GM23338 (cell line): ENCODE results near the gene CGNL1. TPM values are rescaled to one million over a fixed set of nuclear protein-coding genes. Genes with fewer than 3 reads are reported as not detected.

ENCODE experiments used
- ATAC-seq: fragments of 200-7000 bp; cut with Tn5 transposase; 3 replicates; pipeline ENCODE4 v1.9.1; 2020
- DNase-seq: peaks from one replicate; pipeline ENCODE4 v3.0.0-alpha.2; 2015; ENCODE audit warnings: low spot score
- H2AFZ ChIP-seq: fragments of 200-600 bp; sonication (generic); 2 replicates; pipeline ENCODE4 v1.8.0; 2016; ENCODE audit warnings: antibody characterized with exemption, mild to moderate bottlenecking, moderate library complexity
- H3F3A ChIP-seq: fragments of 200-600 bp; sonication (generic); replicated peaks from 2 replicates; pipeline ENCODE4 v1.8.0; 2017; ENCODE audit warnings: antibody characterized with exemption, mixed run types, low read depth
- H3K27ac ChIP-seq: fragments of 200-600 bp; sonication (generic); 2 replicates; pipeline ENCODE4 v1.6.1; 2016; ENCODE audit warnings: low read depth
- H3K27me3 ChIP-seq: fragments of 200-600 bp; sonication (generic); 2 replicates; pipeline ENCODE4 v1.8.0; 2016; ENCODE audit warnings: mild to moderate bottlenecking, mixed run types, moderate library complexity; ENCODE audit not compliant: insufficient read depth
- H3K36me3 ChIP-seq: fragments of 200-600 bp; sonication (generic); 2 replicates; pipeline ENCODE4 v1.8.0; 2016; ENCODE audit warnings: mild to moderate bottlenecking; ENCODE audit not compliant: insufficient read depth
- H3K4me1 ChIP-seq: fragments of 200-600 bp; sonication (generic); 2 replicates; pipeline ENCODE4 v1.8.0; 2016; ENCODE audit warnings: mild to moderate bottlenecking, moderate library complexity; ENCODE audit not compliant: insufficient read depth
- H3K4me2 ChIP-seq: fragments of 200-600 bp; sonication (generic); 2 replicates; pipeline ENCODE4 v1.7.1; 2017; ENCODE audit warnings: mixed run types
- H3K4me3 ChIP-seq: fragments of 200-600 bp; sonication (generic); 2 replicates; pipeline ENCODE4 v1.6.1; 2016; ENCODE audit warnings: mixed run types
- H3K79me2 ChIP-seq: fragments of 200-600 bp; sonication (generic); replicated peaks from 2 replicates; pipeline ENCODE4 v1.8.0; 2017; ENCODE audit warnings: mild to moderate bottlenecking; ENCODE audit not compliant: insufficient read depth
- H3K9me2 ChIP-seq: fragments of 200-600 bp; sonication (generic); 2 replicates; pipeline ENCODE4 v1.8.0; 2017; ENCODE audit not compliant: insufficient read depth
- H4K20me1 ChIP-seq: fragments of 200-600 bp; sonication (generic); replicated peaks from 2 replicates; pipeline ENCODE4 v1.8.0; 2017; ENCODE audit warnings: mild to moderate bottlenecking; ENCODE audit not compliant: insufficient read depth
- H3K27ac Mint-ChIP-seq: 2 replicates; pipeline ENCODE4 v1.8.0; 2020; ENCODE audit warnings: inconsistent platforms, mild to moderate bottlenecking, moderate library complexity, mixed read lengths
- H3K27me3 Mint-ChIP-seq: 3 replicates; pipeline ENCODE4 v1.8.0; 2022; ENCODE audit warnings: low read depth, mild to moderate bottlenecking, moderate library complexity, mixed read lengths, inconsistent platforms; ENCODE audit not compliant: insufficient read depth, poor library complexity
- H3K36me3 Mint-ChIP-seq: 3 replicates; pipeline ENCODE4 v1.8.0; 2021; ENCODE audit warnings: low read depth, mild to moderate bottlenecking, inconsistent platforms, moderate library complexity, mixed read lengths
- H3K4me1 Mint-ChIP-seq: 3 replicates; pipeline ENCODE4 v1.8.0; 2020; ENCODE audit warnings: mild to moderate bottlenecking, inconsistent platforms, mixed read lengths
- H3K4me3 Mint-ChIP-seq: 3 replicates; pipeline ENCODE4 v1.8.0; 2021; ENCODE audit warnings: moderate library complexity, mild to moderate bottlenecking, inconsistent platforms, mixed read lengths
- H3K9me3 Mint-ChIP-seq: 3 replicates; pipeline ENCODE4 v1.8.0; 2020; ENCODE audit warnings: moderate library complexity, mild to moderate bottlenecking, inconsistent platforms, mixed read lengths
- CREB1 ChIP-seq: fragments of 250-450 bp; sonication (Bioruptor Pico); IDR thresholded peaks from 2 replicates; pipeline ENCODE4 v1.5.0; 2020; ENCODE audit warnings: low read depth, mild to moderate bottlenecking, moderate library complexity
- CTCF ChIP-seq, 2 experiments: fragments of 200-600 bp in 1 of 2; sonication (generic) in 1 of 2; conservative IDR thresholded peaks; 2 replicates each; pipeline versions ENCODE4 v1.5.1 to v1.6.1; 2016 to 2017; ENCODE audit warnings: antibody characterized with exemption in 2 of 2, low read depth in 2 of 2, mild to moderate bottlenecking in 2 of 2, moderate library complexity in 1 of 2
- ETS1 ChIP-seq: IDR thresholded peaks from 2 replicates; pipeline ENCODE4 v1.6.1; 2016; ENCODE audit warnings: antibody characterized with exemption
- EZH2phosphoT487 ChIP-seq: fragments of 200-600 bp; sonication (generic); IDR thresholded peaks from one replicate; pipeline ENCODE4 v1.8.1; 2018; ENCODE audit warnings: antibody characterized with exemption; ENCODE audit not compliant: unreplicated experiment
- JUNB ChIP-seq: IDR thresholded peaks from one replicate; pipeline ENCODE4 v1.6.1; 2016; ENCODE audit warnings: antibody characterized with exemption; ENCODE audit not compliant: unreplicated experiment
- NANOG ChIP-seq: IDR thresholded peaks from 2 replicates; pipeline ENCODE4 v1.6.1; 2016; ENCODE audit warnings: antibody characterized with exemption, borderline replicate concordance
- POLR2AphosphoS5 ChIP-seq: IDR thresholded peaks from 2 replicates; pipeline ENCODE4 v1.6.1; 2016; ENCODE audit warnings: antibody characterized with exemption, low read depth
- REST ChIP-seq: IDR thresholded peaks from one replicate; pipeline ENCODE4 v1.6.1; 2018; ENCODE audit warnings: antibody characterized with exemption; ENCODE audit not compliant: unreplicated experiment
- STAT1 ChIP-seq: IDR thresholded peaks from one replicate; pipeline ENCODE4 v1.6.1; 2016; ENCODE audit warnings: antibody characterized with exemption; ENCODE audit not compliant: unreplicated experiment
- ZNF331 ChIP-seq: fragments of 250-450 bp; sonication (Bioruptor Pico); IDR thresholded peaks from 2 replicates; pipeline ENCODE4 v1.5.0; 2020; ENCODE audit warnings: low read depth, mild to moderate bottlenecking, moderate library complexity
- ZNF462 ChIP-seq: fragments of 250-450 bp; sonication (Bioruptor Pico); IDR thresholded peaks from 2 replicates; pipeline ENCODE4 v1.5.0; 2020; ENCODE audit warnings: mild to moderate bottlenecking, moderate library complexity
- polyA plus RNA-seq: library from polyadenylated mRNA; unstranded; fragments of >200 nt; fragmentation: Nextera tagmentation; extraction: Ambion mirVana; gene quantifications from 2 replicates; pipeline ENCODE4 v1.2.1, GENCODE V29; 2016
- total RNA-seq: library from RNA; depleted of rRNA; stranded (reverse); fragments of >200 nt; shearing (Covaris generic); gene quantifications from 2 replicates; pipeline ENCODE4 v1.2.3, GENCODE V29; 2014

The CGNL1 gene
- total and polyA plus RNA-seq, 2 experiments from 2014 or later = 20.0 to 57.8 TPM

- H3K36me3 ChIP-seq = peaks cover 10% of the 10 kb centered on the region
- H3K9me3 Mint-ChIP-seq = no peaks in the 10 kb centered on the region
- H3K27ac Mint-ChIP-seq = no peak overlapping the region
- H3K4me1 Mint-ChIP-seq = peaks cover 3% of the 10 kb centered on the region; the same call in 1 of the 3 replicates
- no peak overlapping the region for H3K4me3 Mint-ChIP-seq
- H3K79me2 ChIP-seq = no peaks in the 10 kb centered on the region
- H3K9me2 ChIP-seq = no peaks in the 10 kb centered on the region
- H3K4me2 ChIP-seq = no peak overlapping the region
- H3F3A ChIP-seq = no peaks in the 10 kb centered on the region
- no peak overlapping the region for H2AFZ ChIP-seq
- DNase-seq = no peak
- no peaks in the 10 kb centered on the region for H3K27me3 ChIP-seq
- H3K36me3 Mint-ChIP-seq = peaks cover 54% of the 10 kb centered on the region
- H3K4me1 ChIP-seq = no peaks in the 10 kb centered on the region
- peaks cover 2% of the 10 kb centered on the region for H3K27me3 Mint-ChIP-seq
- no peaks in the 10 kb centered on the region for H4K20me1 ChIP-seq
- H3K27ac ChIP-seq = no peak overlapping the region
- ATAC-seq = no peak
- H3K4me3 ChIP-seq = no peak overlapping the region
- no peak for TF ChIP-seq POLR2AphosphoS5
- no peak for TF ChIP-seq ZNF462 (CRISPR knock-in tag)
- no peak for TF ChIP-seq CREB1 (CRISPR knock-in tag)
- TF ChIP-seq STAT1 = no peak
- no peak for TF ChIP-seq EZH2phosphoT487
- TF ChIP-seq ETS1 = no peak
- TF ChIP-seq NANOG = no peak
- TF ChIP-seq ZNF331 = no peak
- TF ChIP-seq REST = no peak
- no peak for TF ChIP-seq JUNB
- TF ChIP-seq CTCF (conservative IDR thresholded peaks at IDR 0.05; ENCODE audit: low read depth in 2 of 2) = no peak
Measured at GRCh38 chr15:57542505-57542817, 166.2 kb downstream of the CGNL1 start.
